ENCODE data around the gene DEGS2.

Gene DEGS2

GRCh38 chr14:100138955-100139354 is 20.5 kb downstream of the DEGS2 start:
- Histone ChIP-seq H3K4me3 (ENCODE audit: low read length, poor library complexity, severe bottlenecking) (no peak overlapping the region), H3K4me1 (ENCODE audit: insufficient read depth, low read length, poor library complexity, severe bottlenecking) (no peaks in the 10 kb centered on the region), H3F3A (ENCODE audit: low read depth) (0 out of 2 replicates have a peak, but pooled peaks cover 2% of the 10 kb centered on the region), H4K20me1 (ENCODE audit: insufficient read depth, low read length, poor library complexity, severe bottlenecking) (no peaks in the 10 kb centered on the region), H3K9me2 (replicated peaks; ENCODE audit: low read depth, low read length) (no peaks in the 10 kb centered on the region), H3K9ac (ENCODE audit: low read depth, low read length, poor library complexity, severe bottlenecking) (no peak overlapping the region), H3K4me2 (ENCODE audit: low read depth, low read length, poor library complexity, severe bottlenecking) (no peak overlapping the region), H2AFZ (ENCODE audit: low read length) (no peak overlapping the region), H3K9me3 (ENCODE audit: insufficient read depth, low read depth, low read length) (no peaks in the 10 kb centered on the region), H3K27me3 (ENCODE audit: insufficient read depth, low read length, poor library complexity, severe bottlenecking) (no peaks in the 10 kb centered on the region), H3K79me2 (ENCODE audit: insufficient read depth, low read length) (no peaks in the 10 kb centered on the region), H3K36me3 (ENCODE audit: insufficient read depth, low read length) (peaks cover 82% of the 10 kb centered on the region; the same call in 1 of the 2 replicates)
- TF ChIP-seq EZH2phosphoT487 (IDR thresholded peaks at IDR 0.05; ENCODE audit: borderline replicate concordance) (no peak), CTCF (conservative IDR thresholded peaks at IDR 0.05; ENCODE audit: low read length) (no peak)

- peaks cover 82% of the 10 kb centered on the region; the same call in 1 of the 2 replicates for H3K36me3 ChIP-seq (ENCODE audit: insufficient read depth, low read length)
- no peaks in the 10 kb centered on the region for H3K4me1 ChIP-seq (ENCODE audit: insufficient read depth, low read length, poor library complexity, severe bottlenecking)
- H3F3A ChIP-seq (ENCODE audit: low read depth) = 0 out of 2 replicates have a peak, but pooled peaks cover 2% of the 10 kb centered on the region
- no peak overlapping the region for H3K4me2 ChIP-seq (ENCODE audit: low read depth, low read length, poor library complexity, severe bottlenecking)
- H3K9ac ChIP-seq (ENCODE audit: low read depth, low read length, poor library complexity, severe bottlenecking) = no peak overlapping the region
- no peaks in the 10 kb centered on the region for H4K20me1 ChIP-seq (ENCODE audit: insufficient read depth, low read length, poor library complexity, severe bottlenecking)
- no peaks in the 10 kb centered on the region for H3K9me3 ChIP-seq (ENCODE audit: insufficient read depth, low read depth, low read length)
- H3K79me2 ChIP-seq (ENCODE audit: insufficient read depth, low read length) = no peaks in the 10 kb centered on the region
- TF ChIP-seq CTCF (conservative IDR thresholded peaks at IDR 0.05; ENCODE audit: low read length) = no peak
- no peak for TF ChIP-seq EZH2phosphoT487 (IDR thresholded peaks at IDR 0.05; ENCODE audit: borderline replicate concordance)
- no peaks in the 10 kb centered on the region for H3K27me3 ChIP-seq (ENCODE audit: insufficient read depth, low read length, poor library complexity, severe bottlenecking)
- H3K9me2 ChIP-seq (replicated peaks; ENCODE audit: low read depth, low read length) = no peaks in the 10 kb centered on the region
- no peak overlapping the region for H3K4me3 ChIP-seq (ENCODE audit: low read length, poor library complexity, severe bottlenecking)
- H2AFZ ChIP-seq (ENCODE audit: low read length) = no peak overlapping the region
Observed at GRCh38 chr14:100138082-100138787, 21.2 kb downstream of the DEGS2 start.

- no peaks in the 10 kb centered on the region for H3K9me2 ChIP-seq (replicated peaks; ENCODE audit: low read depth, low read length)
- no peak overlapping the region for H3K4me3 ChIP-seq (ENCODE audit: low read length, poor library complexity, severe bottlenecking)
- no peak overlapping the region for H3K9ac ChIP-seq (ENCODE audit: low read depth, low read length, poor library complexity, severe bottlenecking)
- no peak overlapping the region for H3K4me2 ChIP-seq (ENCODE audit: low read depth, low read length, poor library complexity, severe bottlenecking)
- peaks cover 84% of the 10 kb centered on the region; the same call in 1 of the 2 replicates for H3K36me3 ChIP-seq (ENCODE audit: insufficient read depth, low read length)
- TF ChIP-seq CTCF (conservative IDR thresholded peaks at IDR 0.05; ENCODE audit: low read length) = no peak
- no peak for TF ChIP-seq EZH2phosphoT487 (IDR thresholded peaks at IDR 0.05; ENCODE audit: borderline replicate concordance)
- H4K20me1 ChIP-seq (ENCODE audit: insufficient read depth, low read length, poor library complexity, severe bottlenecking) = no peaks in the 10 kb centered on the region
- 0 out of 2 replicates have a peak, but pooled peaks cover 2% of the 10 kb centered on the region for H3F3A ChIP-seq (ENCODE audit: low read depth)
- H3K9me3 ChIP-seq (ENCODE audit: insufficient read depth, low read depth, low read length) = no peaks in the 10 kb centered on the region
- H3K79me2 ChIP-seq (ENCODE audit: insufficient read depth, low read length) = no peaks in the 10 kb centered on the region
- no peaks in the 10 kb centered on the region for H3K27me3 ChIP-seq (ENCODE audit: insufficient read depth, low read length, poor library complexity, severe bottlenecking)
- no peaks in the 10 kb centered on the region for H3K4me1 ChIP-seq (ENCODE audit: insufficient read depth, low read length, poor library complexity, severe bottlenecking)
- no peak overlapping the region for H2AFZ ChIP-seq (ENCODE audit: low read length)
Observed at GRCh38 chr14:100137173-100137572, 22.3 kb downstream of the DEGS2 start.
